Suprapubic skin (tissue), 4 donors: ENCODE measurements around the gene TXNL4B. TPM values are rescaled to one million over a fixed set of nuclear protein-coding genes. Genes with fewer than 3 reads are reported as not detected.

Experiments
- DNase-seq, 2 donors: peaks; one replicate each; pipeline ENCODE4 v3.0.0-alpha.2; 2019; ENCODE audit warnings: low spot score in 2 of 2
- H3K27ac ChIP-seq: fragments of 200-600 bp; sonication (generic); one replicate; pipeline ENCODE4 v1.5.1; 2019
- H3K27me3 ChIP-seq: fragments of 200-600 bp; sonication (generic); one replicate; pipeline ENCODE4 v1.5.1; 2019
- H3K36me3 ChIP-seq: fragments of 200-600 bp; sonication (generic); one replicate; pipeline ENCODE4 v1.5.1; 2019
- H3K4me1 ChIP-seq: fragments of 200-600 bp; sonication (generic); one replicate; pipeline ENCODE4 v1.5.1; 2019
- H3K4me3 ChIP-seq: fragments of 200-600 bp; sonication (generic); one replicate; pipeline ENCODE4 v1.5.1; 2019; ENCODE audit warnings: mild to moderate bottlenecking
- H3K9me3 ChIP-seq: fragments of 200-600 bp; sonication (generic); one replicate; pipeline ENCODE4 v1.5.1; 2019
- EP300 ChIP-seq: sonication (generic); formaldehyde crosslinking; IDR thresholded peaks from one replicate; pipeline ENCODE4 v1.6.1; 2017; ENCODE audit warnings: antibody characterized with exemption
- POLR2A ChIP-seq, 2 donors: fragments of 450-650 bp; IDR thresholded peaks; one replicate each; pipeline ENCODE4 v1.6.1; 2017; ENCODE audit warnings: antibody characterized with exemption in 2 of 2, mild to moderate bottlenecking in 2 of 2, moderate library complexity in 2 of 2
- POLR2AphosphoS5 ChIP-seq, 3 donors: sonication (generic); formaldehyde crosslinking; IDR thresholded peaks; one replicate each; pipeline ENCODE4 v1.6.1; 2017; ENCODE audit warnings: antibody characterized with exemption in 3 of 3
- WGBS: methylation state at CpG from one replicate; pipeline ENCODE4 v1.1.5; 2018; 5-methylcytosine and 5-hydroxymethylcytosine counted together
- total RNA-seq, 4 donors: library from RNA; depleted of rRNA; stranded (reverse); fragments of >200 nt; gene quantifications; one replicate each; pipeline ENCODE4 v1.1.0, GENCODE V29; 2016
- TF ChIP-seq, protein P1 (sequence below), 2 donors: fragments of 200-600 bp in 1 of 2; fragments of 450-650 bp in 1 of 2; sonication (generic) in 1 of 2; IDR thresholded peaks; one replicate each; pipeline ENCODE4 v1.5.1; 2016 to 2019; ENCODE audit warnings: antibody characterized with exemption in 2 of 2, mild to moderate bottlenecking in 1 of 2, moderate library complexity in 1 of 2

TXNL4B gene
- total RNA-seq, 4 donors from 2014 or later = 6.4 to 19.9 (median 6.9) TPM

GRCh38 chr16:72126429-72126765, 33.0 kb upstream of the TXNL4B start:
- no peak for DNase-seq
- H3K27ac ChIP-seq = no peak overlapping the region
- H3K9me3 ChIP-seq = no peaks in the 10 kb centered on the region
- H3K4me3 ChIP-seq = no peak overlapping the region
- 46% methylated on average over 2 of the region's 2 CpGs for WGBS
- peaks cover 12% of the 10 kb centered on the region for H3K4me1 ChIP-seq
- H3K36me3 ChIP-seq = no peaks in the 10 kb centered on the region
- H3K27me3 ChIP-seq = no peaks in the 10 kb centered on the region
- TF ChIP-seq POLR2A (IDR thresholded peaks at IDR 0.05) (no peak), POLR2AphosphoS5 (IDR thresholded peaks at IDR 0.05) (no peak), EP300 (no peak)
- TF ChIP-seq, protein P1, sequence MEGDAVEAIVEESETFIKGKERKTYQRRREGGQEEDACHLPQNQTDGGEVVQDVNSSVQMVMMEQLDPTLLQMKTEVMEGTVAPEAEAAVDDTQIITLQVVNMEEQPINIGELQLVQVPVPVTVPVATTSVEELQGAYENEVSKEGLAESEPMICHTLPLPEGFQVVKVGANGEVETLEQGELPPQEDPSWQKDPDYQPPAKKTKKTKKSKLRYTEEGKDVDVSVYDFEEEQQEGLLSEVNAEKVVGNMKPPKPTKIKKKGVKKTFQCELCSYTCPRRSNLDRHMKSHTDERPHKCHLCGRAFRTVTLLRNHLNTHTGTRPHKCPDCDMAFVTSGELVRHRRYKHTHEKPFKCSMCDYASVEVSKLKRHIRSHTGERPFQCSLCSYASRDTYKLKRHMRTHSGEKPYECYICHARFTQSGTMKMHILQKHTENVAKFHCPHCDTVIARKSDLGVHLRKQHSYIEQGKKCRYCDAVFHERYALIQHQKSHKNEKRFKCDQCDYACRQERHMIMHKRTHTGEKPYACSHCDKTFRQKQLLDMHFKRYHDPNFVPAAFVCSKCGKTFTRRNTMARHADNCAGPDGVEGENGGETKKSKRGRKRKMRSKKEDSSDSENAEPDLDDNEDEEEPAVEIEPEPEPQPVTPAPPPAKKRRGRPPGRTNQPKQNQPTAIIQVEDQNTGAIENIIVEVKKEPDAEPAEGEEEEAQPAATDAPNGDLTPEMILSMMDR (IDR thresholded peaks at IDR 0.05) = no peak

GRCh38 chr16:72125635-72126428, 32.4 kb upstream of the TXNL4B start:
- TF ChIP-seq, protein P1 (IDR thresholded peaks at IDR 0.05) = no peak
- TF ChIP-seq POLR2AphosphoS5 (IDR thresholded peaks at IDR 0.05) (no peak), EP300 (no peak), POLR2A (IDR thresholded peaks at IDR 0.05) (no peak)
- Histone ChIP-seq H3K4me1 (peaks cover 12% of the 10 kb centered on the region), H3K9me3 (no peaks in the 10 kb centered on the region), H3K27me3 (no peaks in the 10 kb centered on the region), H3K4me3 (no peak overlapping the region), H3K27ac (peak overlapping the region; percentile 41), H3K36me3 (no peaks in the 10 kb centered on the region)
- 70% methylated on average over 7 of the region's 9 CpGs for WGBS
- no peak for DNase-seq

- H3K27me3 ChIP-seq = no peaks in the 10 kb centered on the region
- H3K9me3 ChIP-seq = no peaks in the 10 kb centered on the region
- H3K27ac ChIP-seq = peak overlapping the region; percentile 41
- H3K4me1 ChIP-seq = peaks cover 12% of the 10 kb centered on the region
- no peak overlapping the region for H3K4me3 ChIP-seq
- peak in 1 of 2 donors; percentile 78 for DNase-seq
- TF ChIP-seq, protein P1 (IDR thresholded peaks at IDR 0.05) = peak; percentile 46 to 67
- no peak for TF ChIP-seq POLR2A (IDR thresholded peaks at IDR 0.05)
- no peaks in the 10 kb centered on the region for H3K36me3 ChIP-seq
- 42% methylated on average over 10 of the region's 13 CpGs for WGBS
These were observed 31.6 kb upstream of the TXNL4B start for GRCh38 chr16:72124761-72125634.

- TF ChIP-seq POLR2A (IDR thresholded peaks at IDR 0.05) (no peak), EP300 (no peak), POLR2AphosphoS5 (IDR thresholded peaks at IDR 0.05) (no peak)
- TF ChIP-seq, protein P1 (IDR thresholded peaks at IDR 0.05) = no peak
- Histone ChIP-seq H3K27me3 (no peaks in the 10 kb centered on the region), H3K4me3 (no peak overlapping the region), H3K36me3 (no peaks in the 10 kb centered on the region), H3K27ac (no peak overlapping the region), H3K9me3 (no peaks in the 10 kb centered on the region), H3K4me1 (peaks cover 12% of the 10 kb centered on the region)
- 84% methylated on average over 3 of the region's 3 CpGs for WGBS
- no peak for DNase-seq
These were observed 30.7 kb upstream of the TXNL4B start for GRCh38 chr16:72124148-72124547.

- no peak for TF ChIP-seq POLR2A (IDR thresholded peaks at IDR 0.05)
- TF ChIP-seq EP300 = no peak
- TF ChIP-seq, protein P1 (IDR thresholded peaks at IDR 0.05) = no peak
- TF ChIP-seq POLR2AphosphoS5 (IDR thresholded peaks at IDR 0.05) = no peak
- Histone ChIP-seq H3K9me3 (no peaks in the 10 kb centered on the region), H3K36me3 (no peaks in the 10 kb centered on the region), H3K4me1 (peaks cover 12% of the 10 kb centered on the region), H3K27ac (no peak overlapping the region), H3K27me3 (no peaks in the 10 kb centered on the region), H3K4me3 (no peak overlapping the region)
- WGBS = 81% methylated on average over 8 of the region's 8 CpGs
- no peak for DNase-seq
These were observed 30.0 kb upstream of the TXNL4B start for GRCh38 chr16:72123426-72123825.
